OCI-LY7 (cell line): ENCODE data around the gene CACNB1.
"Not testable (repeated sequence)": the region's sequence is repeated elsewhere in the genome, so short reads cannot be mapped to it uniquely, and the experiment has no call there.

ENCODE experiments used
- CTCF ChIP-seq: fragments of 200-600 bp; sonication (generic); conservative IDR thresholded peaks from 2 replicates; pipeline ENCODE4 v1.5.1; 2014; ENCODE audit warnings: mild to moderate bottlenecking, antibody characterized with exemption, low read length, moderate library complexity, mixed read lengths
- EZH2phosphoT487 ChIP-seq: fragments of 200-600 bp; sonication (generic); IDR thresholded peaks from 2 replicates; pipeline ENCODE4 v1.6.1; 2018; ENCODE audit warnings: low read depth, borderline replicate concordance, mild to moderate bottlenecking, mixed run types, antibody characterized with exemption, low read length, moderate library complexity, mixed read lengths

GRCh38 chr17:39168503-39168902 is 29.0 kb downstream of the CACNB1 start:
- TF ChIP-seq CTCF, EZH2phosphoT487: not testable (repeated sequence)
